Measurements from ENCODE around the gene ZCCHC10.
A peak's percentile ranks its signal among the peaks of the same experiment; 100 is the strongest.
"Not testable (repeated sequence)": the region's sequence is repeated elsewhere in the genome, so short reads cannot be mapped to it uniquely, and the experiment has no call there.

Gene ZCCHC10

GRCh38 chr5:132963171-132964104, 62.9 kb downstream of the ZCCHC10 start, which contains the start of gene AFF4:
Gene AFF4 (minus strand): TSS chr5:132963634. CDS start chr5:132937189, 26,445 bp downstream.
- TF ChIP-seq CTCF (conservative IDR thresholded peaks at IDR 0.05): no peak
- peak within 1 kb of the TSS; percentile 96 for H3K27ac ChIP-seq

- peak overlapping the region; percentile 96 for H3K27ac ChIP-seq
- TF ChIP-seq CTCF (conservative IDR thresholded peaks at IDR 0.05): no peak
Observed at GRCh38 chr5:132962429-132963021, 63.8 kb downstream of the ZCCHC10 start.

GRCh38 chr5:132961887-132962286, 64.5 kb downstream of the ZCCHC10 start:
- TF ChIP-seq CTCF (conservative IDR thresholded peaks at IDR 0.05): no peak
- H3K27ac ChIP-seq: peak overlapping the region; percentile 96

- peak overlapping the region; percentile 96 for H3K27ac ChIP-seq
Observed at GRCh38 chr5:132961123-132961815, 65.1 kb downstream of the ZCCHC10 start.

- H3K27ac ChIP-seq: not testable (repeated sequence)
Observed at GRCh38 chr5:132956166-132956799, 70.1 kb downstream of the ZCCHC10 start.

GRCh38 chr5:132953710-132954109, 72.6 kb downstream of the ZCCHC10 start:
- no peak for TF ChIP-seq CTCF (conservative IDR thresholded peaks at IDR 0.05)
- H3K27ac ChIP-seq: no peak overlapping the region

- H3K27ac ChIP-seq: no peak overlapping the region
- TF ChIP-seq CTCF (conservative IDR thresholded peaks at IDR 0.05): no peak
Observed at GRCh38 chr5:132952829-132953228, 73.5 kb downstream of the ZCCHC10 start.

GRCh38 chr5:132951897-132952296, 74.5 kb downstream of the ZCCHC10 start:
- no peak overlapping the region for H3K27ac ChIP-seq
- no peak for TF ChIP-seq CTCF (conservative IDR thresholded peaks at IDR 0.05)

All from VCaP (cell line).